Glutamatergic neuron (in vitro differentiated cells): ENCODE results near the gene KCNIP1. TPM values are rescaled to one million over a fixed set of nuclear protein-coding genes. Genes with fewer than 3 reads are reported as not detected.

Experiments
- DNase-seq: peaks from one replicate; pipeline ENCODE4 v3.0.0; 2022
- H3K27ac Mint-ChIP-seq: one replicate; pipeline ENCODE4 v1.8.0; 2020; ENCODE audit warnings: mild to moderate bottlenecking, mixed read lengths, inconsistent platforms; ENCODE audit not compliant: unreplicated experiment
- H3K27me3 Mint-ChIP-seq: one replicate; pipeline ENCODE4 v1.8.0; 2020; ENCODE audit warnings: mild to moderate bottlenecking, moderate library complexity, mixed read lengths, inconsistent platforms; ENCODE audit not compliant: unreplicated experiment
- H3K36me3 Mint-ChIP-seq: one replicate; pipeline ENCODE4 v1.8.0; 2020; ENCODE audit warnings: mild to moderate bottlenecking, mixed read lengths, inconsistent platforms; ENCODE audit not compliant: unreplicated experiment
- H3K4me1 Mint-ChIP-seq: one replicate; pipeline ENCODE4 v1.8.0; 2020; ENCODE audit warnings: mild to moderate bottlenecking, low read depth, mixed read lengths, inconsistent platforms; ENCODE audit not compliant: unreplicated experiment
- H3K4me3 Mint-ChIP-seq: one replicate; pipeline ENCODE4 v1.8.0; 2020; ENCODE audit warnings: mild to moderate bottlenecking, mixed read lengths, inconsistent platforms; ENCODE audit not compliant: unreplicated experiment
- H3K9me3 Mint-ChIP-seq: one replicate; pipeline ENCODE4 v1.8.0; 2020; ENCODE audit warnings: mild to moderate bottlenecking, moderate library complexity, mixed read lengths, inconsistent platforms; ENCODE audit not compliant: unreplicated experiment
- total RNA-seq: library from RNA; stranded (reverse); fragmentation: NEBNext Ultra II Directional; extraction: Animal tissue kit (Norgen Biotek cat#: 25700); gene quantifications from one replicate; pipeline ENCODE4 v1.2.1, GENCODE V29; 2021; ENCODE audit not compliant: unreplicated experiment
- TF ChIP-seq, protein P1 (sequence below): fragments of 200-600 bp; sonication (generic); IDR thresholded peaks from one replicate; pipeline ENCODE4 v1.5.0; 2021; ENCODE audit not compliant: partially characterized antibody, unreplicated experiment

The KCNIP1 gene
- total RNA-seq, 1 donor from 2014 or later: 0.47 TPM

DNA sequence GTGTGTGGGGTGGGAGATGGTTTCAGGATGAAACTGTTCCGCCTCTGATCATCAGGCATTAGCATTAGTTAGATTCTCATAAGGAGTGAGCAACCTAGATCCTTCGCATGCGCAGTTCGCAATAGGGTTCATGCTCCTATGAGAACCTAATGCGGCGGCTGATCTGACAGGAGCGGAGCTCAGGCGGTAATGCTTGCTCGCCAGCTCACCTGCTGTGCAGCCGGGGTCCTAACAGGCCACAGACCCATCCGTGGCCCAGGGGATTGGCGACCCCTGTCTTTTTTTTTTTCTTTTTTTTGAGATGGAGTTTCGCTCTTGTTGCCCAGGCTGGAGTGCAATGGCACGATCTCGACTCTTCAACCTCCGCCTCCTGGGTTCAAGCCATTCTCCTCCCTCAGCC lies 119.1 kb downstream of the KCNIP1 start:
- peaks cover 13% of the 10 kb centered on the region for H3K9me3 Mint-ChIP-seq

DNA sequence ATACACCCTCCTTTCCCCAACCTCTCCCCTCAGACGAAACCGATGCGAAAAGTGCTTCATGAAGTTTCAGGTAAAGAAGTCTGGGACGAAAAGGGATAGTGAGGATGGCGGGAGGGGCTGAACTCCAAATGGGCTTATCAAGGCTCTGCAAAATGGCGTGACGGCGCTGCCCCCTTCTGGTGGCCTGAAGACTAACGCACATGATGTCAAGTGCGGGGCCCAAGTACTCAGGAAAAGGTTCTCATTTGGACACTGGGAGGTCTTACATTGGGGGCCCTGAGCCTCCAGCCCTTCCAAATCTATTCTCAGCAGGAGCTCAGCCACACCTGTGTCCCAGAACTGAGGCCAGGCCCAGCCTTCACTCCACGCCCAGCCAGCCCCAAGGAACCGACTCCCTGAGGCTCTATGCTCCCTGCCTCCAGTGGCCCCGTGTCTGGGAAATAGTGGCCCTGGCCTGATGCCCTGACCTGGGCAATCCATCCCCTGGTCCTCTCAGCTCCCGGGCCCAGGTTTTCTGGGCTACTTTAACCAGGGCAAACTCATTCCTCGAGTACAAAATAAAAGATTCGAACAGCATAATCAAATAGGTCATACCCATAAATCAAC lies 119.9 kb downstream of the KCNIP1 start:
- TF ChIP-seq, protein P1, sequence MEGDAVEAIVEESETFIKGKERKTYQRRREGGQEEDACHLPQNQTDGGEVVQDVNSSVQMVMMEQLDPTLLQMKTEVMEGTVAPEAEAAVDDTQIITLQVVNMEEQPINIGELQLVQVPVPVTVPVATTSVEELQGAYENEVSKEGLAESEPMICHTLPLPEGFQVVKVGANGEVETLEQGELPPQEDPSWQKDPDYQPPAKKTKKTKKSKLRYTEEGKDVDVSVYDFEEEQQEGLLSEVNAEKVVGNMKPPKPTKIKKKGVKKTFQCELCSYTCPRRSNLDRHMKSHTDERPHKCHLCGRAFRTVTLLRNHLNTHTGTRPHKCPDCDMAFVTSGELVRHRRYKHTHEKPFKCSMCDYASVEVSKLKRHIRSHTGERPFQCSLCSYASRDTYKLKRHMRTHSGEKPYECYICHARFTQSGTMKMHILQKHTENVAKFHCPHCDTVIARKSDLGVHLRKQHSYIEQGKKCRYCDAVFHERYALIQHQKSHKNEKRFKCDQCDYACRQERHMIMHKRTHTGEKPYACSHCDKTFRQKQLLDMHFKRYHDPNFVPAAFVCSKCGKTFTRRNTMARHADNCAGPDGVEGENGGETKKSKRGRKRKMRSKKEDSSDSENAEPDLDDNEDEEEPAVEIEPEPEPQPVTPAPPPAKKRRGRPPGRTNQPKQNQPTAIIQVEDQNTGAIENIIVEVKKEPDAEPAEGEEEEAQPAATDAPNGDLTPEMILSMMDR: peak; percentile 77
- Mint-ChIP-seq H3K9me3 (peaks cover 13% of the 10 kb centered on the region), H3K27ac (no peak overlapping the region), H3K4me3 (no peak overlapping the region), H3K36me3 (no peaks in the 10 kb centered on the region), H3K4me1 (peaks cover 33% of the 10 kb centered on the region), H3K27me3 (peaks cover 12% of the 10 kb centered on the region)
- DNase-seq: peak; percentile 79

More for the DNA sequence above, 119.1 kb downstream of the KCNIP1 start:
- Mint-ChIP-seq H3K36me3 (no peaks in the 10 kb centered on the region), H3K27ac (no peak overlapping the region), H3K4me1 (peaks cover 26% of the 10 kb centered on the region), H3K4me3 (no peak overlapping the region), H3K27me3 (peaks cover 8% of the 10 kb centered on the region)
- TF ChIP-seq, protein P1: no peak
- DNase-seq: no peak

DNA sequence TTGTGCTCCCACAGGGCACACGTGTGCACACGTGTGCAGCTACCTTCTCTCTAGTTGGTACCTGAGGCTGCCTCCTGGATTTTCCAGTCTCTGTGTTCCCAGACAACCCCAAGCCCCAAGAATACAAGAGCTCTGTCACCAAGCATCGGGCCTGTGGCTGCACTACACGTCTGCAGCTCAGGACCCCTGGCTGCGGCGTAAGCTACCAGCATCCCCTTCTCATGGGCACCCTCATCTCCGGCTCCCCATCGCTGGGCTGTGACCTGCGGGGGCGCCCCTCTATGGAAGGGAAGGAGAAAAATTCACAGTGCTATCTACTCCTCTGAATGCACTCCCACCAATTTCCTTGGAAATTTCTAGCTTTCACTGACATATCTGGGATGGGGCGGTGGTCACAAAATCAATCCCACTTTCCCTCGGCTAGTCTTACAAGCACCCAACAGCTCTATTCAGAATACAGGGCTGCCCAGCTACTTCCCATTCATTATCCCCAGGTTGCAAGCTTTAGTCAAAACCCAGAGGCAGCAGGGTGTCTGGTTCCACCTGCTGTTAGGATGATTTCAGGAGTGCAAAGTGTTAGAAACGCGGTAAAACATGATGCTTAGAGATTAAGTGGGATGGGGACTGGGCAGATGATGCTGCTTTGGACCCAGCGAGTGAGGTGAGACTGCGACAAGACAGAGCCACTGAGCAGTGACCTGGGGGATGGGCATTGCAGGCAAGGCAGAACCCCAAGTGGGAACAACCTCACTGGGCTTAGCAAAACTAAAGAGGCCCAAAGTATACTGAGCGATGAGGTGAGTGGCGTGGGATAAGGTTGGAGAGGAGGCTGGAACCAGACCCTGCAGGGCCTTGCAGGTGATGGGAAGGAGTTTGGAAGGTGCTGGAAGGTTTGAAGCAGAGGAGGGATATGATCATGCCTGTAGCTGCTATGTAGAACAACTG lies 121.7 kb downstream of the KCNIP1 start:
- Mint-ChIP-seq H3K27me3 (peaks cover 20% of the 10 kb centered on the region), H3K4me3 (peak overlapping the region; percentile 15), H3K27ac (no peak overlapping the region), H3K4me1 (peaks cover 43% of the 10 kb centered on the region), H3K36me3 (no peaks in the 10 kb centered on the region), H3K9me3 (peaks cover 19% of the 10 kb centered on the region)
- DNase-seq: no peak
- TF ChIP-seq, protein P1: no peak

DNA sequence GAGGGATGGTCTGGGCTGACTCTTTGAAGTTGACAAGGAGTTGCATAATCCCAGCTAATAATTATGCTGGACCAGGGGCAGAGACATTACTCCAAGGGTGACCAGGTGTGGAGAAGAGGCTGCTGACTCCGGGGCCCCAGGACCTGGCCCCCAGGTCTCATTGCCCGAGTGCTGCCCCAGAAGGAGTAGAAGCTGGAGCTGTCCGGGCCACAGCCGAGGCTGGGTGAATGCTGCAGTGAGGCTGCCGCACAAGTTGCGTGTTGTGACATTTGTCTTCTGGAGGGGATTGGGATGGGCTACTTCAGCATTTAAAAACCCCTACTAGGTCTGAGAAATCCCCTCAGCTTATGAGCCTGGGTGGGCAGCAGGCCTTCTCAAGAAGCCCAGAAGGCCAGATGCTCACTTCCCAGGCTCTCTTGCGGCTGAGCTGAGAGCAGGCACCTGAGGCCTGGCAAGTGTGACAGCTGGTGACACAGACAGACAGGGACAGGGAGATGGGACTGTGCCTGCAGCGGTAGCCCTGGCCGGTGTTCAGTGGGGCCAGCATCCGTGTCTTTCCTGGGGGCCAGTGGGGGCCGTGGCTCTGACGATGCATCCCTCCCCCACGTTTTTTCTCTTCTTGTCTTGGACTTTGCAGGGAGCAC lies 122.8 kb downstream of the KCNIP1 start:
- Mint-ChIP-seq H3K36me3 (no peaks in the 10 kb centered on the region), H3K27me3 (peaks cover 20% of the 10 kb centered on the region), H3K27ac (no peak overlapping the region), H3K4me1 (peaks cover 45% of the 10 kb centered on the region), H3K4me3 (peak overlapping the region; percentile 57), H3K9me3 (peaks cover 24% of the 10 kb centered on the region)
- TF ChIP-seq, protein P1: no peak
- DNase-seq: peak; percentile 60
